ENCODE measurements around the gene MYLK. TPM values are rescaled to one million over a fixed set of nuclear protein-coding genes. Genes with fewer than 3 reads are reported as not detected.

Gene MYLK
- total RNA-seq, 1 donor from 2014 or later: 11.1 TPM

- no peak overlapping the region for H3K4me3 ChIP-seq
- H3K27ac ChIP-seq (replicated peaks): no peak overlapping the region
Observed at GRCh38 chr3:123788710-123789109, 95.4 kb downstream of the MYLK start.

GRCh38 chr3:123787133-123787532 lies 97.0 kb downstream of the MYLK start:
- no peak overlapping the region for H3K27ac ChIP-seq (replicated peaks)
- DNase-seq: no peak
- H3K27me3 ChIP-seq (ENCODE audit: low read depth): peaks cover 4% of the 10 kb centered on the region
- no peak overlapping the region for H3K4me3 ChIP-seq
- H3K9me3 ChIP-seq (replicated peaks): no peaks in the 10 kb centered on the region
- H3K36me3 ChIP-seq: no peaks in the 10 kb centered on the region
- TF ChIP-seq, protein P1, sequence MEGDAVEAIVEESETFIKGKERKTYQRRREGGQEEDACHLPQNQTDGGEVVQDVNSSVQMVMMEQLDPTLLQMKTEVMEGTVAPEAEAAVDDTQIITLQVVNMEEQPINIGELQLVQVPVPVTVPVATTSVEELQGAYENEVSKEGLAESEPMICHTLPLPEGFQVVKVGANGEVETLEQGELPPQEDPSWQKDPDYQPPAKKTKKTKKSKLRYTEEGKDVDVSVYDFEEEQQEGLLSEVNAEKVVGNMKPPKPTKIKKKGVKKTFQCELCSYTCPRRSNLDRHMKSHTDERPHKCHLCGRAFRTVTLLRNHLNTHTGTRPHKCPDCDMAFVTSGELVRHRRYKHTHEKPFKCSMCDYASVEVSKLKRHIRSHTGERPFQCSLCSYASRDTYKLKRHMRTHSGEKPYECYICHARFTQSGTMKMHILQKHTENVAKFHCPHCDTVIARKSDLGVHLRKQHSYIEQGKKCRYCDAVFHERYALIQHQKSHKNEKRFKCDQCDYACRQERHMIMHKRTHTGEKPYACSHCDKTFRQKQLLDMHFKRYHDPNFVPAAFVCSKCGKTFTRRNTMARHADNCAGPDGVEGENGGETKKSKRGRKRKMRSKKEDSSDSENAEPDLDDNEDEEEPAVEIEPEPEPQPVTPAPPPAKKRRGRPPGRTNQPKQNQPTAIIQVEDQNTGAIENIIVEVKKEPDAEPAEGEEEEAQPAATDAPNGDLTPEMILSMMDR (IDR thresholded peaks at IDR 0.05; ENCODE audit: borderline replicate concordance): no peak
- H3K4me1 ChIP-seq: peaks cover 5% of the 10 kb centered on the region
- intact Hi-C loops (cut with micrococcal nuclease): no loop called here

More at GRCh38 chr3:123788710-123789109, 95.4 kb downstream of the MYLK start:
- Histone ChIP-seq H3K9me3 (replicated peaks) (no peaks in the 10 kb centered on the region), H3K4me1 (no peaks in the 10 kb centered on the region), H3K27me3 (ENCODE audit: low read depth) (peaks cover 12% of the 10 kb centered on the region), H3K36me3 (no peaks in the 10 kb centered on the region)
- intact Hi-C loops (cut with micrococcal nuclease): no loop called here
- no peak for DNase-seq
- TF ChIP-seq, protein P1 (IDR thresholded peaks at IDR 0.05; ENCODE audit: borderline replicate concordance): no peak

DNA sequence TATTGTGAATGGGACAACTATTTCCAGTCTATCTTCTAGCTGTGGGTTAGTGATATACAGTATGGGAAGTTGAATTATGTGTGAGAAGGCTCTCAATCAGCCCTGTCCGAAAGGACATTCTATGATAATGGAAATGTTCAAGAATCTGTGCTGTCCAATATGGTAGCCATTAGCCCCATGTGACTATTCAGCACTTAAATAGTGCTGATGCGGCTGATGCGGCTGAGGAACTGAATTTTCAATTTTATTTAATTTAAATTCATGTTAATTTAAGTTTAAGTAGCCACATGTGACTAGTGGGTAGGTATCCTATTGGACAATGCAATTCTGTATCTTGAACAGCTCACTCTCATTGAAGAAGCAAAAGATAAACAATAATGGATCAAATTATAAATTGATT lies 98.5 kb downstream of the MYLK start:
- Histone ChIP-seq H3K36me3 (no peaks in the 10 kb centered on the region), H3K27me3 (ENCODE audit: low read depth) (peaks cover 4% of the 10 kb centered on the region), H3K9me3 (replicated peaks) (no peaks in the 10 kb centered on the region), H3K27ac (replicated peaks) (no peak overlapping the region), H3K4me3 (no peak overlapping the region), H3K4me1 (peaks cover 5% of the 10 kb centered on the region)
- TF ChIP-seq, protein P1 (IDR thresholded peaks at IDR 0.05; ENCODE audit: borderline replicate concordance): no peak
- no peak for DNase-seq
- intact Hi-C loops (cut with micrococcal nuclease): no loop called here

DNA sequence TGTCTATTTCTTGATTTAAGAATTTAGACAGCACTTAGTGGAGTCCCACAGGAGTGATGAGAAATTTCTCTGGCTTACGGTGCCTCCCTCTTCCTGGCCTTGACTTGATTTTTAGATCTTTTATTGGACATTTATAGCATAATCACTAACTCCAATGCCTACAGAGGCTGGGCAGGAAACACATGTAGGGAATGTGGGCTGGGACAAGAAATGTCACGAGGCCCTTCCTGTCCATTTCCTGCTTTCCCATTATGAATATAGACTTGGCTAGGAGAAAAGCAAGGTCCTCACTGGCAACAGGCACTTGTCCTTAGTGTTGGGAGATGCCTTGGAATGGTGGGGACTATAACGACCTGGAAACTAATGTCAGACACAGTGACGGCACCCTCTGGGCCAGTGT lies 100.3 kb downstream of the MYLK start:
- TF ChIP-seq, protein P1 (IDR thresholded peaks at IDR 0.05; ENCODE audit: borderline replicate concordance): no peak
- no peak for DNase-seq
- H3K36me3 ChIP-seq: no peaks in the 10 kb centered on the region
- peak overlapping the region; percentile 23 for H3K27ac ChIP-seq (replicated peaks)
- no peaks in the 10 kb centered on the region for H3K27me3 ChIP-seq (ENCODE audit: low read depth)
- no peaks in the 10 kb centered on the region for H3K9me3 ChIP-seq (replicated peaks)
- intact Hi-C loops (cut with micrococcal nuclease): no loop called here
- H3K4me1 ChIP-seq: peaks cover 5% of the 10 kb centered on the region
- no peak overlapping the region for H3K4me3 ChIP-seq

DNA sequence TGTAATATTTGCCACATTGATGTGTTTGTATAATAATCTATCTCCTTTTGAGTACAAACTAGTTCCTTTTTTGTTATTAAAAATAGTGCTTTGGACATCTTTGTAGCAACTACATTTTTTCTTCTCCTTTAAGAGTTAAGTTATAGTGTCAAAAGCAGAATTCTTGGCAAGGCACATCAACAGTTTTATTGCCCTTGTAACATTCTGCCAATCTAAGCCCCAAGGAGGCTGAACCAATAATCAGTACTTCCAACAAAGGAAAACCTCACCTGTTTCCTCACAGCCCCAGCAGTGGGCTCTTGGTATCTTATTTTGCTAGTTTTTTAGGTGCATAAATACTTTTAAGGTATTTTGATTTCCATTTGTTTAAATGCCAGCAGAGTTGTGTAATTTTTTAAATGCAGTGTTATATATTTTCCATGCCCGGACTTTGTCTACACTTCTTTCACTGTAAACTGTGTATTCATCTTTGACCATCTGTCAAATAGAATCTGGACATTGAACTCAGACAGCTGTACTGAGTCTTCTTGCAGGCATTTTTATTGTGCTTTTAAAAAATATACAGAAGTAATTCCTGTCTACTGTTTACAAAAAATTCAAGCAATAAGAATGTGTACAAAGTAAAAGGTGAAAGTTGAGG lies 101.0 kb downstream of the MYLK start:
- TF ChIP-seq, protein P1 (IDR thresholded peaks at IDR 0.05; ENCODE audit: borderline replicate concordance): no peak
- Histone ChIP-seq H3K4me3 (no peak overlapping the region), H3K4me1 (peaks cover 5% of the 10 kb centered on the region), H3K36me3 (no peaks in the 10 kb centered on the region), H3K9me3 (replicated peaks) (no peaks in the 10 kb centered on the region), H3K27me3 (ENCODE audit: low read depth) (no peaks in the 10 kb centered on the region), H3K27ac (replicated peaks) (peak overlapping the region; percentile 23)
- intact Hi-C loops (cut with micrococcal nuclease): no loop called here
- no peak for DNase-seq

Measured in left ventricle myocardium inferior (tissue), 1 donor.